OCI-LY7 (cell line): ENCODE results near the gene NOL4L. TPM values are rescaled to one million over a fixed set of nuclear protein-coding genes. Genes with fewer than 3 reads are reported as not detected.

Experiments used
- BruUV-seq: library from RNA; stranded (reverse); fragments of 400-500 nt; replicated peaks from 2 replicates; lab custom pipeline; 2021; lab: Mats Ljungman, UMichigan
- CTCF ChIA-PET: fragments of 300-600 bp; sonication (Branson Sonifier 250); formaldehyde crosslinking; loops from one replicate; lab custom pipeline; 2022; ENCODE audit warnings: antibody characterized with exemption; ENCODE audit not compliant: unreplicated experiment; lab: Charles Lee
- POLR2A ChIA-PET: fragments of 300-600 bp; sonication (Branson Sonifier 250); formaldehyde crosslinking; loops from one replicate; lab custom pipeline; 2022; ENCODE audit warnings: antibody characterized with exemption; lab: Charles Lee
- DNase-seq: peaks from one replicate; pipeline ENCODE4 v3.0.0-alpha.2; 2015; ENCODE audit warnings: low spot score
- H2AFZ ChIP-seq: fragments of 200-600 bp; sonication (generic), shearing (Covaris generic); 2 replicates; pipeline ENCODE4 v1.6.1; 2014; ENCODE audit warnings: mild to moderate bottlenecking, antibody characterized with exemption, low read length, moderate library complexity
- H3K27ac ChIP-seq: fragments of 200-600 bp; sonication (generic); 2 replicates; pipeline ENCODE4 v1.5.1; 2014; ENCODE audit warnings: mixed run types, low read depth, mild to moderate bottlenecking, moderate library complexity, low read length, inconsistent platforms; ENCODE audit not compliant: poor library complexity, severe bottlenecking
- H3K36me3 ChIP-seq: fragments of 200-600 bp; sonication (generic); 2 replicates; pipeline ENCODE4 v1.6.1; 2014; ENCODE audit warnings: mild to moderate bottlenecking, antibody characterized with exemption, low read length, moderate library complexity, mixed read lengths; ENCODE audit not compliant: insufficient read depth
- H3K4me1 ChIP-seq: fragments of 200-600 bp; sonication (generic); 2 replicates; pipeline ENCODE4 v1.5.1; 2014; ENCODE audit warnings: mild to moderate bottlenecking, low read length; ENCODE audit not compliant: insufficient read depth, poor library complexity, severe bottlenecking
- H3K4me2 ChIP-seq: fragments of 200-600 bp; sonication (generic); 2 replicates; pipeline ENCODE4 v1.6.1; 2014; ENCODE audit warnings: mild to moderate bottlenecking, low read length
- H3K4me3 ChIP-seq: fragments of 200-600 bp; sonication (generic); 2 replicates; pipeline ENCODE4 v1.5.1; 2014; ENCODE audit warnings: mild to moderate bottlenecking, low read depth, low read length; ENCODE audit not compliant: poor library complexity, severe bottlenecking
- H3K79me2 ChIP-seq: fragments of 200-600 bp; sonication (generic); 2 replicates; pipeline ENCODE4 v1.6.1; 2016; ENCODE audit warnings: low read depth, mild to moderate bottlenecking, low read length, moderate library complexity, mixed read lengths; ENCODE audit not compliant: insufficient read depth
- H3K9me2 ChIP-seq: fragments of 200-600 bp; sonication (generic); 2 replicates; pipeline ENCODE4 v1.6.1; 2016; ENCODE audit warnings: mild to moderate bottlenecking, low read length, mixed read lengths; ENCODE audit not compliant: insufficient read depth
- H3K9me3 ChIP-seq: fragments of 200-600 bp; sonication (generic); 2 replicates; pipeline ENCODE4 v1.6.1; 2014; ENCODE audit warnings: mild to moderate bottlenecking, mixed run types, low read length, mixed read lengths
- H4K20me1 ChIP-seq: fragments of 200-600 bp; sonication (generic); 2 replicates; pipeline ENCODE4 v1.6.1; 2014; ENCODE audit warnings: mild to moderate bottlenecking, antibody characterized with exemption, low read length, moderate library complexity, mixed read lengths; ENCODE audit not compliant: insufficient read depth
- EZH2phosphoT487 ChIP-seq: fragments of 200-600 bp; sonication (generic); IDR thresholded peaks from 2 replicates; pipeline ENCODE4 v1.6.1; 2018; ENCODE audit warnings: low read depth, borderline replicate concordance, mild to moderate bottlenecking, mixed run types, antibody characterized with exemption, low read length, moderate library complexity, mixed read lengths
- intact Hi-C: fragments of 100-400 bp; cut with micrococcal nuclease; formaldehyde crosslinking; loops from one replicate; pipeline ENCODE4 v1.10.0; 2022; ENCODE audit not compliant: unreplicated experiment
- total RNA-seq, 2 experiments: library from RNA; depleted of rRNA in 1 of 2; stranded (reverse); fragments of >200 nt in 1 of 2; shearing (Covaris generic) in 1 of 2; gene quantifications; 2 replicates each; pipeline ENCODE4 v1.2.3, GENCODE V29; 2014 to 2022
- TF ChIP-seq, protein P1 (sequence below): fragments of 200-600 bp; sonication (generic); conservative IDR thresholded peaks from 2 replicates; pipeline ENCODE4 v1.5.1; 2014; ENCODE audit warnings: mild to moderate bottlenecking, antibody characterized with exemption, low read length, moderate library complexity, mixed read lengths

Gene NOL4L
- total RNA-seq, 2 experiments from 2014 or later = 3.9 to 4.2 TPM

DNA sequence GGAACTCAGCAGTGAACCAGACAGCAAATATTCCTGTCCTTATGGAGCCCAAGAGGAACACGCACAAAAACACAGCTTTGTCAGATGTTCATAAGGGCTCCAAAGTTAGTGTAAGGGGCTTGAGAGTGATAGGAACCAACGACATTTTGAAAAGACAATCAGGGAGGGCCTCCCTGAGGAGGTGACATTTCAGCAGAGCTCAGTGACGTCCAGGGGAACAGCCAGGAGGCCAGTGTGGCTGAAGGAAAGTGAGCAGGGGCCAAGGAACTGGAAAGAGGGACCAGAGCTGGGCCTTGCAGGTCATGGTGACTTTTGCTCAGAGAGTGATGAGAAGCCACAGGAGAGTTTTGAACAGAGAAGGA is 16.1 kb downstream of the NOL4L start:
- Histone ChIP-seq H2AFZ (no peak overlapping the region), H4K20me1 (no peaks in the 10 kb centered on the region), H3K4me3 (no peak overlapping the region), H3K79me2 (no peaks in the 10 kb centered on the region), H3K9me2 (no peaks in the 10 kb centered on the region), H3K4me1 (no peaks in the 10 kb centered on the region), H3K4me2 (no peak overlapping the region), H3K36me3 (no peaks in the 10 kb centered on the region), H3K9me3 (no peaks in the 10 kb centered on the region), H3K27ac (no peak overlapping the region)
- intact Hi-C loops = no loop called here
- no peak for DNase-seq
- ChIA-PET POLR2A (no interaction called here), CTCF (no interaction called here)
- no TSS peak for BruUV-seq
- TF ChIP-seq, protein P1, sequence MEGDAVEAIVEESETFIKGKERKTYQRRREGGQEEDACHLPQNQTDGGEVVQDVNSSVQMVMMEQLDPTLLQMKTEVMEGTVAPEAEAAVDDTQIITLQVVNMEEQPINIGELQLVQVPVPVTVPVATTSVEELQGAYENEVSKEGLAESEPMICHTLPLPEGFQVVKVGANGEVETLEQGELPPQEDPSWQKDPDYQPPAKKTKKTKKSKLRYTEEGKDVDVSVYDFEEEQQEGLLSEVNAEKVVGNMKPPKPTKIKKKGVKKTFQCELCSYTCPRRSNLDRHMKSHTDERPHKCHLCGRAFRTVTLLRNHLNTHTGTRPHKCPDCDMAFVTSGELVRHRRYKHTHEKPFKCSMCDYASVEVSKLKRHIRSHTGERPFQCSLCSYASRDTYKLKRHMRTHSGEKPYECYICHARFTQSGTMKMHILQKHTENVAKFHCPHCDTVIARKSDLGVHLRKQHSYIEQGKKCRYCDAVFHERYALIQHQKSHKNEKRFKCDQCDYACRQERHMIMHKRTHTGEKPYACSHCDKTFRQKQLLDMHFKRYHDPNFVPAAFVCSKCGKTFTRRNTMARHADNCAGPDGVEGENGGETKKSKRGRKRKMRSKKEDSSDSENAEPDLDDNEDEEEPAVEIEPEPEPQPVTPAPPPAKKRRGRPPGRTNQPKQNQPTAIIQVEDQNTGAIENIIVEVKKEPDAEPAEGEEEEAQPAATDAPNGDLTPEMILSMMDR = no peak
- TF ChIP-seq EZH2phosphoT487 = no peak

DNA sequence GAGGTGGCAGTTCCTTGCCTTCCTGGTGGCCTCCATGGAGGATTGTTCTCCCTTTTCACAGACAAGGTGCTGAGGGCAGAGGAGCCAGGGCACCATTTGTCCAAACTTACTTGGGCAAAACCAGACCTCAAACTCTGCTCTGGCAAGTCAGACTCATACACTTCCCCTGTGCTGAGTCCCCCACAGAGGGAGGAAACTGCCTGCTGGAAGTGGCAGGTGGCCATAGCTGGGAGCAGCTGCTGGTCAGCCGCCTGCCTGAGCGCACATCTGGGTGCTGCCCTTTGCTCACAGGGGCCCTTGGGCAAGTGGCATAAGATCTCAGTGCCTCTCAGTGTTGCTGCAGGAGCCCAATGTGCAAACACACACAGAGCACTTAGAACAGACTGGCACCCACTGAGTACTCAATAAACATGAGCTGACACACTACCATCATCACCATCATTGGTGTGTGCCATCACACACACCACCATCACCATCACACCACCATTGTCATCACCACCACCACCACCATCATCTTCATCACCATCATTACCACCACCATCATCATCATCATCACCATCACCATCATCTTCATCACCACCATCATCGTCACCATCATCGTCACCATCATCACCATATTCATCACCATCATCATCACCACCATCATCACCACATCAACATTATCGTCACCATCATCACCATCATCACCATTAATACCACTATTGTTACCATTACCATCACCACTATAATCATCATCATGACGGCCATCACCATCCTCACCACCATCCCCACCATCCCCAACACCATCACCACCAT is 17.6 kb downstream of the NOL4L start:
- H3K9me2 ChIP-seq = no peaks in the 10 kb centered on the region
- no peak overlapping the region for H3K27ac ChIP-seq
- ChIA-PET POLR2A (no interaction called here), CTCF (no interaction called here)
- no peak overlapping the region for H2AFZ ChIP-seq
- no peaks in the 10 kb centered on the region for H3K4me1 ChIP-seq
- intact Hi-C loops = no loop called here
- H3K4me2 ChIP-seq = no peak overlapping the region
- no peak for DNase-seq
- no TSS peak for BruUV-seq
- H3K4me3 ChIP-seq = no peak overlapping the region
- no peaks in the 10 kb centered on the region for H4K20me1 ChIP-seq
- no peaks in the 10 kb centered on the region for H3K36me3 ChIP-seq
- H3K79me2 ChIP-seq = no peaks in the 10 kb centered on the region
- no peaks in the 10 kb centered on the region for H3K9me3 ChIP-seq
- TF ChIP-seq EZH2phosphoT487 = no peak
- TF ChIP-seq, protein P1 = no peak
